Right atrium auricular region (tissue), 2 donors: ENCODE results near the gene KIAA0753. TPM values are rescaled to one million over a fixed set of nuclear protein-coding genes. Genes with fewer than 3 reads are reported as not detected.

ENCODE experiments used
- DNase-seq: peaks from one replicate; pipeline ENCODE4 v3.0.0-alpha.2; 2019; ENCODE audit warnings: low spot score
- H3K27ac ChIP-seq, 2 donors: fragments of 200-600 bp; sonication (generic); 1 replicate in 1 of 2; 2 replicates in 1 of 2; pipeline ENCODE4 v1.5.1; 2016 to 2019
- H3K27me3 ChIP-seq, 2 donors: fragments of 200-600 bp; sonication (generic); one replicate each; pipeline versions ENCODE4 v1.5.1 to v1.6.0; 2017 to 2019
- H3K36me3 ChIP-seq: fragments of 200-600 bp; sonication (generic); one replicate; pipeline ENCODE4 v1.5.1; 2016
- H3K4me1 ChIP-seq, 2 donors: fragments of 200-600 bp; sonication (generic); one replicate each; pipeline versions ENCODE4 v1.5.1 to v1.6.0; 2017 to 2019
- H3K4me3 ChIP-seq, 2 donors: fragments of 200-600 bp; sonication (generic); 1 replicate in 1 of 2; 2 replicates in 1 of 2; pipeline ENCODE4 v1.5.1; 2017 to 2019; ENCODE audit warnings: mild to moderate bottlenecking in 1 of 2, moderate library complexity in 1 of 2
- H3K9me3 ChIP-seq, 2 donors: fragments of 200-600 bp; sonication (generic); one replicate each; pipeline ENCODE4 v1.5.1; 2019
- total RNA-seq, 2 donors: library from RNA; depleted of rRNA; stranded (reverse); fragments of >200 nt; gene quantifications; one replicate each; pipeline ENCODE4 v1.1.0, GENCODE V29; 2016
- TF ChIP-seq, protein P1 (sequence below), 2 donors: fragments of 200-600 bp; sonication (generic); IDR thresholded peaks; one replicate each; pipeline ENCODE4 v1.5.1; 2019; ENCODE audit warnings: antibody characterized with exemption in 2 of 2

The KIAA0753 gene
- total RNA-seq, 2 donors from 2014 or later = 5.3 to 8.4 TPM

DNA sequence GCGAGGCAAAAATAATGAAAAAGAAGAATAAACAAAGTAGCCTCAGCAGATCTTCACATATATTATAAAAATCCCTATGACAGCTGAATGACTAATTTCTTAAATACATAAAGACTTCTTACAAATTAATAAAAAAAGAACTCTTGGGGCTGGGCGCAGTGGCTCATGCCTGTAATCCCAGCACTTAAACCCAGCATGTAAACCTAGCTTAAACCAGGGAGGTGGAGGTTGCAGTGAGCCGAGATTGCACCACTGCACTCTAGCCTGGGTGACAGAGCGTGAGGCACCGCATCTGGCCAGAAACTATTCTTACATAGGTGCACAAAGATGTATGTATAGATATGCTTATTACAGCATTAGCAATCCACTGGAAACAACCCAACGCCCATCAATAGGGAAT is 38.7 kb upstream of the KIAA0753 start:
- no peaks in the 10 kb centered on the region for H3K9me3 ChIP-seq
- TF ChIP-seq, protein P1, sequence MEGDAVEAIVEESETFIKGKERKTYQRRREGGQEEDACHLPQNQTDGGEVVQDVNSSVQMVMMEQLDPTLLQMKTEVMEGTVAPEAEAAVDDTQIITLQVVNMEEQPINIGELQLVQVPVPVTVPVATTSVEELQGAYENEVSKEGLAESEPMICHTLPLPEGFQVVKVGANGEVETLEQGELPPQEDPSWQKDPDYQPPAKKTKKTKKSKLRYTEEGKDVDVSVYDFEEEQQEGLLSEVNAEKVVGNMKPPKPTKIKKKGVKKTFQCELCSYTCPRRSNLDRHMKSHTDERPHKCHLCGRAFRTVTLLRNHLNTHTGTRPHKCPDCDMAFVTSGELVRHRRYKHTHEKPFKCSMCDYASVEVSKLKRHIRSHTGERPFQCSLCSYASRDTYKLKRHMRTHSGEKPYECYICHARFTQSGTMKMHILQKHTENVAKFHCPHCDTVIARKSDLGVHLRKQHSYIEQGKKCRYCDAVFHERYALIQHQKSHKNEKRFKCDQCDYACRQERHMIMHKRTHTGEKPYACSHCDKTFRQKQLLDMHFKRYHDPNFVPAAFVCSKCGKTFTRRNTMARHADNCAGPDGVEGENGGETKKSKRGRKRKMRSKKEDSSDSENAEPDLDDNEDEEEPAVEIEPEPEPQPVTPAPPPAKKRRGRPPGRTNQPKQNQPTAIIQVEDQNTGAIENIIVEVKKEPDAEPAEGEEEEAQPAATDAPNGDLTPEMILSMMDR (IDR thresholded peaks at IDR 0.05) = no peak
- no peak for DNase-seq
- H3K4me1 ChIP-seq = no peaks in the 10 kb centered on the region
- H3K36me3 ChIP-seq = no peaks in the 10 kb centered on the region
- H3K27ac ChIP-seq = no peak overlapping the region
- no peak overlapping the region for H3K4me3 ChIP-seq
- H3K27me3 ChIP-seq = no peaks in the 10 kb centered on the region

DNA sequence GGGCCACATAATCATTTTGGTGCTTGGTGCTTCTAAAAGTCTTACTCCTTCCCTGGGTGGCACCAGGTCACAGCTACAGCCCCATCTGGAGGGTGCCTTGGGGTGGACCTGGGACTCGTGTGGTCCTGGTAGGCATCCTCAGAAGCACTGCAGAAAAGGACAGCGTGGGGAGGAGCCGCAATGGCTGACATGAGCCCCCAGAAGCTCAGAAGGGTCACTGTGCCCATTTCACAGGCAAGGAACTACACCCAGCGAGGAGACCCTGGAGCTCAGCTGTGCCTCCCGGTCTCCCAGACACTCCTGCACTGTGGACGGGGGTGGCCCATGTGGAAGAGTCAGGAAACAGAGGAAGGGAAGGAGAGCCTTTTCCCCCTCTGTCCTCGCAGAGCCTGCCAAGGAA is 37.4 kb upstream of the KIAA0753 start:
- H3K27me3 ChIP-seq = no peaks in the 10 kb centered on the region
- H3K27ac ChIP-seq = no peak overlapping the region
- TF ChIP-seq, protein P1 (IDR thresholded peaks at IDR 0.05) = no peak
- H3K9me3 ChIP-seq = no peaks in the 10 kb centered on the region
- H3K4me1 ChIP-seq = no peaks in the 10 kb centered on the region
- DNase-seq = no peak
- H3K4me3 ChIP-seq = no peak overlapping the region
- no peaks in the 10 kb centered on the region for H3K36me3 ChIP-seq

DNA sequence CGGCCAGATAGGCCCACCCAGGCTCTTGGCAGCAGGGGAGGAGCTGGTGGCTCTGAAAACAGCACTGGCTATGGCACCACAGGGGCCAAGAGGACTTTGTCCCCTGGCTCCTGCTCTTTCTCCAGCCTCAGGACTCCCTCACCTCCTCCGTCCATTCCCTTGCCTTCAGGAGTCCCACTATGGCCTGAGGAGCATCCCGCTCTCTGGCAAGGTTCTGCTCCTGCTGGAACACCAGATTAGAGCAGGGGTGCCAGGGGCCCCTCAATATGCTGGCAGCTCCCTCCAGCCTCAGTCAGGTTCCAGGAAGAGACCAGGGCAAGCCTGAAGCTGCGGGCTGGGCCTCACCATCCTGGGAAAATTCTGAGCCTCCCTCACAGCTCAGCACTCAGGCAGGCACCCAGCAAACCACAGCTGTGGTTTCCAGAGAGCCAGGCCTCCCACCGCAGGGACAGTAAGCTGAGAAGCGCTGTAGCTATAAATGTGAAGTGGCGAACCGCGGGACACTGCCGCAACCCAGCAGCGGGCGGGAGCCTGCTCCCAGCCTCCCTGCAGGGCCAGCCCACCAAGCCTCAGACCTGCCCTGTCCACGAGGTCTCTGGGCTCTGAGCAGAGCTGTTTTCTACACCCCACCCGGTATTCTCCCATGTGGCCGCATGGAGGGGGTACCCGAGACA is 36.8 kb upstream of the KIAA0753 start:
- H3K4me1 ChIP-seq = no peaks in the 10 kb centered on the region
- TF ChIP-seq, protein P1 (IDR thresholded peaks at IDR 0.05) = no peak
- no peak overlapping the region for H3K27ac ChIP-seq
- no peaks in the 10 kb centered on the region for H3K27me3 ChIP-seq
- H3K9me3 ChIP-seq = no peaks in the 10 kb centered on the region
- DNase-seq = no peak
- H3K4me3 ChIP-seq = no peak overlapping the region
- no peaks in the 10 kb centered on the region for H3K36me3 ChIP-seq

DNA sequence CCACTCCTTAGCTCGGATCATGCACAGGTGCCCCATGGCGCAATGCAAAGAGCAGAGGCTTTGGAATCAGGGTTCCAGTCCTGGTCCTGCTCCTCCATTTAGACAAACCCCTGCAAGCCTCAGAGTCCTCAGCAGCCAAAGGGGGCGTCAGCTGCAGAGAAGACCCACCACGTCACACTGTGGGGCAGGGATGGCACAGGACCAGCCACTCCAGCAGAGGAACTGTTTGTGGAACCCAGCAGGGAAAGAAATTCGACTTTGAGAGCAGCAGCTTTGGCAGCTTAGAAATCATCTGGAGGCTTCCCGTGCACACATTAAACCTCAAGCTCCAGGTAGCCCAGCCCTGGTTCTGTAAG is 36.3 kb upstream of the KIAA0753 start:
- Histone ChIP-seq H3K4me3 (no peak overlapping the region), H3K36me3 (no peaks in the 10 kb centered on the region), H3K27ac (no peak overlapping the region), H3K27me3 (no peaks in the 10 kb centered on the region), H3K9me3 (no peaks in the 10 kb centered on the region), H3K4me1 (no peaks in the 10 kb centered on the region)
- TF ChIP-seq, protein P1 (IDR thresholded peaks at IDR 0.05) = no peak
- no peak for DNase-seq

DNA sequence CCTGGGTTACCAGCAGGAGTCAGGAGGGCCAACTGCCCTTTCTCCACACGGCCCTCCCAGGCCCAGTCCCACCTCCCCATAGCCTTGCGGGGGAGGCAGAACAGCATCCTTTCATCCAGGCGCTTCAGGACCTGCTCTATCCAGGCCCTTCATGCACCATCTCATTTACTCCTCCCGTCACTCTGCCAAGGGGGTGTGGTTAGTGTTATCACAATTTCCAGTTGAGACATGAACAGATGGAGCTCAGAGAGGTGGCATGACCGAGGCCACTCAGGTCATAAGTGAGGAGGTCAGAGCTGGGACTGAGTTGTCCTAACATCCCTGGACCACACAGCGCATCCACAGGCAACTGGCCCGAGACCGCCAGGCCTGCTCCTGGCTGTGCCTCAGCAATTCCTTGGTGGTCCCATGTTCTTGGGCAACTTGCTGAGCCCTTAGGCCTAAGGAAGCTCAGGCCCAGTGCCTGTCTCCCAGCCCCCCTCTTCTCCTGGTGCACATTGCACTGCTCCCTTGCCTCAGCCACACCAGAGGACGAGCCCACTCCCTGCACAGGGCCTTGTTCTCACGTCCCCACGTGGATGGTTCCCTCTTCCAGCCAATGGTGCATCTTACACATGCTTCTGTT is 34.8 kb upstream of the KIAA0753 start:
- H3K9me3 ChIP-seq = no peaks in the 10 kb centered on the region
- H3K4me1 ChIP-seq = no peaks in the 10 kb centered on the region
- H3K36me3 ChIP-seq = no peaks in the 10 kb centered on the region
- no peaks in the 10 kb centered on the region for H3K27me3 ChIP-seq
- no peak for DNase-seq
- TF ChIP-seq, protein P1 (IDR thresholded peaks at IDR 0.05) = no peak
- H3K4me3 ChIP-seq = no peak overlapping the region
- H3K27ac ChIP-seq = no peak overlapping the region

DNA sequence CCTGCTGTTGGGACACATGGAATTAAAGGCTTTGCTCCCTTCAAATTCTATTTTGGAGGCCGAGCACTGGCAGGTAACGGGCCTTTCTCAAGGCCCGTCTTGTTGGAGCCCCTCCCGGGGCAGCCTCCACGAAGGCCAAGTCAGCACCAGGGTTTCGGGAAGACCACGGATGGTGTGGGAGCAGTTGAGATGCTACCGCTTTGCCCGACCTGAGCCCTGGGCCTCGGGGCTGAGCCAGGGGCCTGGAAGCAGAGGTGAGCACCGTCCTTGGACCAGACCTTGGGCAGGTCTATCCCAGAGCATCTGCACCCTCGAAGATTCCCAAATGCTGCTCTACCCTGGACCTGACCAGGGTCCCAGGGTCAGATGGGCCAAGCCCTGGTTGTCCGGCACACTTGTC is 34.1 kb upstream of the KIAA0753 start:
- Histone ChIP-seq H3K27ac (no peak overlapping the region), H3K4me1 (no peaks in the 10 kb centered on the region), H3K9me3 (no peaks in the 10 kb centered on the region), H3K36me3 (no peaks in the 10 kb centered on the region), H3K4me3 (no peak overlapping the region), H3K27me3 (no peaks in the 10 kb centered on the region)
- DNase-seq = no peak
- TF ChIP-seq, protein P1 (IDR thresholded peaks at IDR 0.05) = no peak
